Liver (tissue), 3 donors: ENCODE measurements around the gene CPSF4L.

ENCODE experiments used
- FOXA2 ChIP-seq: IDR thresholded peaks from 2 replicates; pipeline ENCODE4 v1.6.1; 2016; ENCODE audit warnings: antibody characterized with exemption
- NR2F2 ChIP-seq: IDR thresholded peaks from 2 replicates; pipeline ENCODE4 v1.6.1; 2016; ENCODE audit warnings: antibody characterized with exemption
- RAD21 ChIP-seq, 2 donors: IDR thresholded peaks; 2 replicates each; pipeline ENCODE4 v1.6.1; 2016; ENCODE audit warnings: antibody characterized with exemption in 2 of 2, mild to moderate bottlenecking in 2 of 2
- YY1 ChIP-seq: IDR thresholded peaks from 2 replicates; pipeline ENCODE4 v1.6.1; 2016; ENCODE audit warnings: antibody characterized with exemption, mild to moderate bottlenecking
- TF ChIP-seq, protein P1 (sequence below): fragments of 150-350 bp; IDR thresholded peaks from 2 replicates; pipeline ENCODE4 v1.5.1; 2017; ENCODE audit warnings: improper control_type of control experiment, low read depth, low read length; ENCODE audit not compliant: missing input control
- TF ChIP-seq, protein P2 (sequence below): IDR thresholded peaks from 2 replicates; pipeline ENCODE4 v1.6.1; 2016; ENCODE audit warnings: antibody characterized with exemption
- donor health status: healthy.
- donor health status: healthy.

DNA sequence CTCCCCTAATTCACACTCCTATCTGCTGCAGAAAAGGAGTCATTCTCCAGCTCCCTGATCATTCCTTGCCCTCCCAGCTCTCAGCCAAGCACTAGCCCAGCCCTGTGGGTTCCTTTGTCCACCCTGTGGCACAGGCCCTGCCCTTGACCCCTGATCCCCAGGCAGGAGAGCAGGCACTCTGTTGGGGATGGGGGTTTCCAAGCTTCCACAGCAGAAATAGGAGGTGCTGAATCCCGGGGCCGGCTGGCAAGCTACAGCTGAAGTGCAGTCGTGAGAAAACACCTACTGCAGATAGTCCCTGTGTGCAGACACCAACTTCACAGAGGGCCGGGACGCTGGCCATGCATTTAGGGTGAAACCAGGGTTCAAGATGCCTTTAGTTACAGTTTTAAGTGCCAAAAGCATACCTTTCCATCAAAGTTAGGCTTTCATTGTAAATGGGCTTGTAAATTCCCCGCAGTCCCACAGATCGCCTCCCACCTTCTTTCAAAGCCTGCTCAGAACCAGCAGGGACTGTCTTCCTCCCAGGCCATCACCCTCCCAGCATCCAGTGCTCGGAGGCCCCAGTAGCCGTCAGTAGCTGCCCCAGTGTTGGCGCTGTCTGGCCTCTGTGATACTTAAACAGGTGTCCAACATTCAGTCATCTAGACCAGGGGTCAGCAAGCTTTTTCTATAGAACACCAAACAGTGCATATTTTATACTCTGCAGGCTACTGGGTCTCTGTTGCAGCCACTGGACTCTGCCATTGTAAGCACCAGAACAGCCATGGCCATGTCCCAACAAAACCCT, 10.6 kb downstream of the CPSF4L start:
- TF ChIP-seq, protein P1, sequence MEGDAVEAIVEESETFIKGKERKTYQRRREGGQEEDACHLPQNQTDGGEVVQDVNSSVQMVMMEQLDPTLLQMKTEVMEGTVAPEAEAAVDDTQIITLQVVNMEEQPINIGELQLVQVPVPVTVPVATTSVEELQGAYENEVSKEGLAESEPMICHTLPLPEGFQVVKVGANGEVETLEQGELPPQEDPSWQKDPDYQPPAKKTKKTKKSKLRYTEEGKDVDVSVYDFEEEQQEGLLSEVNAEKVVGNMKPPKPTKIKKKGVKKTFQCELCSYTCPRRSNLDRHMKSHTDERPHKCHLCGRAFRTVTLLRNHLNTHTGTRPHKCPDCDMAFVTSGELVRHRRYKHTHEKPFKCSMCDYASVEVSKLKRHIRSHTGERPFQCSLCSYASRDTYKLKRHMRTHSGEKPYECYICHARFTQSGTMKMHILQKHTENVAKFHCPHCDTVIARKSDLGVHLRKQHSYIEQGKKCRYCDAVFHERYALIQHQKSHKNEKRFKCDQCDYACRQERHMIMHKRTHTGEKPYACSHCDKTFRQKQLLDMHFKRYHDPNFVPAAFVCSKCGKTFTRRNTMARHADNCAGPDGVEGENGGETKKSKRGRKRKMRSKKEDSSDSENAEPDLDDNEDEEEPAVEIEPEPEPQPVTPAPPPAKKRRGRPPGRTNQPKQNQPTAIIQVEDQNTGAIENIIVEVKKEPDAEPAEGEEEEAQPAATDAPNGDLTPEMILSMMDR, result no peak
- TF ChIP-seq FOXA2, result no peak
- TF ChIP-seq, protein P2, sequence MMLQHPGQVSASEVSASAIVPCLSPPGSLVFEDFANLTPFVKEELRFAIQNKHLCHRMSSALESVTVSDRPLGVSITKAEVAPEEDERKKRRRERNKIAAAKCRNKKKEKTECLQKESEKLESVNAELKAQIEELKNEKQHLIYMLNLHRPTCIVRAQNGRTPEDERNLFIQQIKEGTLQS, result no peak
- no peak for TF ChIP-seq YY1
- no peak for TF ChIP-seq RAD21 (IDR thresholded peaks at IDR 0.05)
- TF ChIP-seq NR2F2, result no peak
